Fibroblast of the conjunctiva (primary cell): ENCODE measurements around the gene P2RX7.

ENCODE experiments used
- DNase-seq: peaks from one replicate; pipeline ENCODE4 v3.0.0-alpha.2; 2010; ENCODE audit warnings: low read depth

P2RX7 gene

DNA sequence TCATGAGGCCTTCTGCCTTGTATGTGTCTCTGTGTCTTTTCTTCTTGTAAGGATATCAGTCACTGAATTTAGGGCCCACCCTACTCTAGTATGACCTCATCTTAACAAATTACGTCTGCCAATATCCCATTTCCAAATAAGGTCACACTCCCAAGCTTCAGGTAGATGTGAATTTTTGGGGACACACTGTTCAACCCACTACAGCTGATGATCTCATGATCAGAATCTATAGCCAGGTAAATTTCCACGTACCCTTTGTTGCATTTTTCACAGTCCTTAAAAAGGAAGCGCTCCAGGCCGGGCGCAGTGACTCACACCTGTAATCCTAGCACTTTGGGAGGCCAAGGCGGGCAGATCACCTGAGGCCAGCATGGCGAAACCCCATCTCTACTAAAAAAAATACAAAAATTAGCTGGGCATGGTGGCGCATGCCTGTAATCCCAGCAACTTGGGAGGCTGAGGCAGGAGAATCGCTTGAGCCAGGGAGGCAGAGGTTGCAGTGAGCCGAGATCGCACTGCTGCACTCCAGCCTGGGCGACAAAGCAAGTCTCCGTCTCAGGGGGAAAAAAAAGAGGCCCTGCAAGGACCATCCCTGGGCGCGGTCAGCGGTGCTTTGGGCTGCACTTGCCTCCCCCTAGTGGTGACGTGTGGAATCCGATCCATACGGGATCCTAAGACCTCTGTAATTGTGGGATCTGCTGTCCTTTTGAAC is 97.3 kb downstream of the P2RX7 start:
- DNase-seq, result peak; percentile 60

DNA sequence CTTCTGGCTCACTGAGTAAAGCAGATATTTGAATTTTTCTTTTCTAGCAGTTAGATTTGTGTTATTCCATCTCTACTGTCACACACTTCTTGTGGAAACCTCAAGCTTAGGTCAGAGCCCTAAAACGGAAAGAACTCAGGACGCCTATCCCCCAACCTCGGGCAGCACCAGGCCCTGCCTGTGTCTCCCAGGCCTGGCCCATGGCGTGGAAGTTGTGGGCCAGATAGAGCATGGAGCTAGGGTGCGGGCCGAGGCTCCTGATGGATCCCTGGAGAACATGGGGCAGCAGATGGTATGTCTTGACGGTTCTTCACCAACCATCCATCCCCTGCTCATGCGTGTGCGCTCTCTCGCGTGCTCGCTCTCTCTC is 97.8 kb downstream of the P2RX7 start:
- DNase-seq, result no peak

DNA sequence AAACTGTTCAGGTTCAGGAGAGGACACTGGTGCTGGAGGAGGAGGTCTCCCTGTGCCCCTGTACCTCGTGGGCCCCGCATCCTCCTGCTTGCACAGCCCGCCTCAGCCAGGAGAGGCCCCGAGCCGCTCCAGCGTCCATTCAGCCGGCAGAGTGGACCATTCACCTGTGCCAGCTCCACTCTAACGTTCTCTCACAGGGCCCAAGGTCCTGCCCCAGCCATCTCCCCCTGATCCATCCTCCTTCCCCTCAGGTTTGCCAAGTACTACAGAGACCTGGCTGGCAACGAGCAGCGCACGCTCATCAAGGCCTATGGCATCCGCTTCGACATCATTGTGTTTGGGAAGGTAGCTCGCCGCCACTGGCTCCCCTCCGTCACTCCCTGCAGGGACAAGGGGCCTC is 99.5 kb downstream of the P2RX7 start:
- DNase-seq, result no peak

DNA sequence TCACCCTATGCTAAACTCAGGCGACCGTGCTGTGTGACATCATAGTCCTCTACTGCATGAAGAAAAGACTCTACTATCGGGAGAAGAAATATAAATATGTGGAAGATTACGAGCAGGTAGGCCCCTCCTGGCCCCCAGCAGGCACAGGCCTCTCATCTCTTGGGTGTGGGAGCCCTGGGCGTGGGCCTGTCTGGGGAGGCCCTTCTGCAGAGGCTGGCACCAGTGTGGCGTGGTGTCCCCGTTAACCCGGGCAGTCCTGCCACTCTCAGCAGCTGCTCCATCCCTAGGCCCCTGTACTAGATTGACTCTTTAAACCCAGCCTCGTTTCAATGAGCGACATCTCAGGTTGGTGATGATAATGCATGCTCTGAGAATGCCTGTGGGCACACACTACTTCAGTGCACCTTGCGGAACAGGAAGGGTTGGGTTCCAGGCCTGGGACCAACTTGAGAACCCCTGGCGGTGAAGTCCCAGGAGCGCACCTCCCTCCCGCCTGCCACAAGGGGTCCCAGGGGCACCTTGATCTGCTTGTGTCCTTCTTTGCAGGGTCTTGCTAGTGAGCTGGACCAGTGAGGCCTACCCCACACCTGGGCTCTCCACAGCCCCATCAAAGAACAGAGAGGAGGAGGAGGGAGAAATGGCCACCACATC is 100.4 kb downstream of the P2RX7 start:
- no peak for DNase-seq

DNA sequence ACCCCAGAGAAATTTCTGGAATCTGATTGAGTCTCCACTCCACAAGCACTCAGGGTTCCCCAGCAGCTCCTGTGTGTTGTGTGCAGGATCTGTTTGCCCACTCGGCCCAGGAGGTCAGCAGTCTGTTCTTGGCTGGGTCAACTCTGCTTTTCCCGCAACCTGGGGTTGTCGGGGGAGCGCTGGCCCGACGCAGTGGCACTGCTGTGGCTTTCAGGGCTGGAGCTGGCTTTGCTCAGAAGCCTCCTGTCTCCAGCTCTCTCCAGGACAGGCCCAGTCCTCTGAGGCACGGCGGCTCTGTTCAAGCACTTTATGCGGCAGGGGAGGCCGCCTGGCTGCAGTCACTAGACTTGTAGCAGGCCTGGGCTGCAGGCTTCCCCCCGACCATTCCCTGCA is 100.9 kb downstream of the P2RX7 start:
- no peak for DNase-seq

DNA sequence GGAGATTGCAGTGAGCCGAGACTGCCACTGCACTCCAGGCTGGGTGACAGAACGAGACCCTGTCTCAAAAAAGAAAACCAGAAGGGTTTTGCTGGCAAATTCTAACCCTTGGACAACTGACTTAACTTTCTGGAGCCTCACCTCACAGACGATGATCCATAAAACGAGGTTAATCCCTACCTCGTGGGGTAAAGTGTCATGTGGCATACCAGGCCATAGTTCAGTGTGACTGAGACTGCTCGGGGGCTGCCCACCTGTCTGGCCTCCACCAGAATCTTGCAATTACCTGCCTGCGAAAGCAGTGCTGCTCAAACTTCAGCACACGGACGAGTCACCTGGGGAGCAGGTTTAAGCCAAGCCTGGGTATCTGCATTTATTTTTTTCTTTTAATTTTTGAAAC is 104.1 kb downstream of the P2RX7 start:
- DNase-seq, result no peak

DNA sequence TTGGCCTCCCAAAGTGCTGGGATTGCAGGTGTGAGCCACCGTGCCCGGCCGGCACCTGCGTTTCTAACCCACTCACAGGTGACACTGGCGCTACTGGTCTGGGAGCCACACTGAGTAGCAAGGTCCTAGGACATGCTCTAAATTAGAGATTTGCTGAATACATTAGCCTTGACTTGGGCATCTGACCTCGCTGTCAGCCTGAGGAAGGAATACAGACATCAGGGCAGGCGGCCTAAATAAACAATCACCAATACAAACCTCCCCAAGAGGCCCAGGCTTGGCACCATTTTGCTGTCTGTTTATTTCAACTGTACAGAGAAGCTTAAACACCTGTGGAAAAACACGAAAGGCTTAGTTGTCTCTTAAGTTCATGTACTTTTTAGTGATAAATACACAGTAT is 104.7 kb downstream of the P2RX7 start:
- no peak for DNase-seq
